ENCODE measurements around the gene HOXA4. TPM values are rescaled to one million over a fixed set of nuclear protein-coding genes. Genes with fewer than 3 reads are reported as not detected.

HOXA4 gene
- total RNA-seq, 2 experiments from 2014 or later, result not detected

DNA sequence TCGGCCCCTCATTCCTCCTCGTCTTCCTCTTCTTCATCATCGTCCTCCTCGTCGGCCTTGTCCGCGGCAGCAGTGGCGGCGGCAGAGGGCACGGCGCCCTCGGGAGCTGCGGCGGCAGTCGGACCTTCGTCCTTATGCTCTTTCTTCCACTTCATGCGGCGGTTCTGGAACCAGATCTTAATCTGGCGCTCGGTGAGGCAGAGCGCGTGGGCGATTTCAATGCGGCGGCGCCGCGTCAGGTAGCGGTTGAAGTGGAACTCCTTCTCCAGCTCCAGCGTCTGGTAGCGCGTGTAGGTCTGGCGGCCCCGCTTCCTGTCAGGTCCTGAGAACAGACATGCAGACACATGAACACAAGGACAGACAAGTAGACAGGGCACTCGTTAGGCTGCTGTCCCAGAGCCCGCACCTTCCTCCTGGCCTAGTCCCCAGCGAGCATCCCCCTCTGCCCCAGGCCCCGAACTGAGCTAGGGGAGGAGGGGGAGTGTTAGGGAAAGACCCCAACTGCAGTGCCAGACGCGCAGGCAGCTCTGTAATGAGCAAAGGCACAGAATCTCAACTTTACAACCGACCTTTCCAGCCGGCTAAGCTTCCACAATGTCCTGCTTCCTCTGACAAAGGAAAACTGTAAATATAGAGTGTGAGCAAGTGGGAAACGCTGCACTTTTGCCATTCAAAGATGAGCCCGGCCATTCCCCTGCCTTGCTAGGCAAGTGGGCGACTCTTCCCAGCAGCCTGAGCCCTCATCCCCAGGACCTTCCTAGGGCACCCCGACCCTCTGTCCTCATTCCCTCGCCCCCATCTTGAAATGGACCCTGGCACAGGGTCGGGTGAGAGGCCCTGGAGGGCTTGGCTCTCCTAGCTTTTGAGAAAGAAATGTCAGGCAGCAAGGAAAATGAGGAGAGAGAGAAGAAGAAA, 24.6 kb upstream of the HOXA4 start:
- Mint-ChIP-seq H3K27ac (peak overlapping the region; percentile 71), H3K4me1 (ENCODE audit: low read depth) (peaks cover 77% of the 10 kb centered on the region), H3K9me3 (no peaks in the 10 kb centered on the region), H3K36me3 (ENCODE audit: low read depth) (no peaks in the 10 kb centered on the region), H3K27me3 (peaks cover 100% of the 10 kb centered on the region), H3K4me3 (peak overlapping the region; percentile 63)
- peaks cover 93 to 97% of the 10 kb centered on the region in 2 experiments for H3K27me3 ChIP-seq (ENCODE audit: control insufficient read depth in 1 of 2, insufficient read depth in 2 of 2, low read length in 2 of 2)
- no peak overlapping the region for H3K4me3 ChIP-seq (ENCODE audit: low read length)
- H3K4me1 ChIP-seq (ENCODE audit: insufficient read depth, low read length), result peaks cover 72% of the 10 kb centered on the region
- H3K9me3 ChIP-seq (ENCODE audit: control insufficient read depth in 1 of 2, insufficient read depth in 1 of 2, low read length in 2 of 2), result peaks cover 0 to 74% of the 10 kb centered on the region in 2 experiments
- TF ChIP-seq, protein P1, sequence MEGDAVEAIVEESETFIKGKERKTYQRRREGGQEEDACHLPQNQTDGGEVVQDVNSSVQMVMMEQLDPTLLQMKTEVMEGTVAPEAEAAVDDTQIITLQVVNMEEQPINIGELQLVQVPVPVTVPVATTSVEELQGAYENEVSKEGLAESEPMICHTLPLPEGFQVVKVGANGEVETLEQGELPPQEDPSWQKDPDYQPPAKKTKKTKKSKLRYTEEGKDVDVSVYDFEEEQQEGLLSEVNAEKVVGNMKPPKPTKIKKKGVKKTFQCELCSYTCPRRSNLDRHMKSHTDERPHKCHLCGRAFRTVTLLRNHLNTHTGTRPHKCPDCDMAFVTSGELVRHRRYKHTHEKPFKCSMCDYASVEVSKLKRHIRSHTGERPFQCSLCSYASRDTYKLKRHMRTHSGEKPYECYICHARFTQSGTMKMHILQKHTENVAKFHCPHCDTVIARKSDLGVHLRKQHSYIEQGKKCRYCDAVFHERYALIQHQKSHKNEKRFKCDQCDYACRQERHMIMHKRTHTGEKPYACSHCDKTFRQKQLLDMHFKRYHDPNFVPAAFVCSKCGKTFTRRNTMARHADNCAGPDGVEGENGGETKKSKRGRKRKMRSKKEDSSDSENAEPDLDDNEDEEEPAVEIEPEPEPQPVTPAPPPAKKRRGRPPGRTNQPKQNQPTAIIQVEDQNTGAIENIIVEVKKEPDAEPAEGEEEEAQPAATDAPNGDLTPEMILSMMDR (IDR thresholded peaks at IDR 0.05), result no peak
- H3K36me3 ChIP-seq (ENCODE audit: insufficient read depth, low read length), result no peaks in the 10 kb centered on the region
- ChIA-PET CTCF (no interaction called here), POLR2A (no interaction called here)
- DNase-seq (peak in 4 of 14 experiments; percentile 48 to 61 (median 52)), ATAC-seq (ENCODE audit: poor library complexity) (no peak)
- no peak overlapping the region for H3K27ac ChIP-seq (ENCODE audit: low read depth in 1 of 2, low read length in 2 of 2)
- intact Hi-C loops (cut with DNase I, micrococcal nuclease), result loop anchor here (5.0 kb wide), 3 partner anchors 32 to 953 kb away; partner anchors contain the start of genes CBX3 (in 1 of the 2), HNRNPA2B1 (in 1 of the 2) and HOXA11 (in 1 of the 2)

DNA sequence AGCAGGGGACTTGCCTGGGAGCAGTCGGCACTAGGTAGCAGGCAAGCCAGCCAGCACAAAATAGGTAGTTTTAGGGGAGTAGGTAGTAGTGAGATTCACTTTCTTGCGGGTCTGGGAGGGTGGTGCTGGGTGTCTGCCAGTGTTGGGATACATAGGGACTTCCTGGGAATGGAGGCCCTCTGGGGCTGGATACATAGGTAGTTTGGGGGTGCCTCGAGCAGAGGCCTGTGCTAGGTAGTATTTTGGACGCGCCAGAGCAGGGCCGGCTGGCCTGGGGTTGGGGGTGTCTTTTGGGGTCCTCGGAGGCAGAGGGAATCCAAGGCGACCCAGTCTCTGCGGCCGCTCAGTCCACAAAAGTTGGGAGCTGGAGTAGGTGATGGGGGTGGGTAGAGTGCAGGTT, 23.8 kb upstream of the HOXA4 start:
- Histone ChIP-seq H3K27me3 (ENCODE audit: control insufficient read depth in 1 of 2, insufficient read depth in 2 of 2, low read length in 2 of 2) (peaks cover 91 to 97% of the 10 kb centered on the region in 2 experiments), H3K4me3 (ENCODE audit: low read length) (no peak overlapping the region), H3K27ac (ENCODE audit: low read depth in 1 of 2, low read length in 2 of 2) (no peak overlapping the region), H3K9me3 (ENCODE audit: control insufficient read depth in 1 of 2, insufficient read depth in 1 of 2, low read length in 2 of 2) (peaks cover 0 to 72% of the 10 kb centered on the region in 2 experiments), H3K4me1 (ENCODE audit: insufficient read depth, low read length) (peaks cover 70% of the 10 kb centered on the region), H3K36me3 (ENCODE audit: insufficient read depth, low read length) (no peaks in the 10 kb centered on the region)
- DNase-seq (peak in 1 of 14 experiments; percentile 31), ATAC-seq (ENCODE audit: poor library complexity) (no peak)
- intact Hi-C loops (cut with DNase I, micrococcal nuclease), result loop anchor here (5.0 kb wide), 2 partner anchors 33 to 43 kb away; partner anchors contain the start of gene HOXA11 (in 1 of the 2)
- H3K4me1 Mint-ChIP-seq (ENCODE audit: low read depth), result peaks cover 71% of the 10 kb centered on the region
- H3K9me3 Mint-ChIP-seq, result no peaks in the 10 kb centered on the region
- ChIA-PET CTCF (no interaction called here), POLR2A (no interaction called here)
- peak overlapping the region; percentile 8 for H3K4me3 Mint-ChIP-seq
- no peaks in the 10 kb centered on the region for H3K36me3 Mint-ChIP-seq (ENCODE audit: low read depth)
- TF ChIP-seq, protein P1 (IDR thresholded peaks at IDR 0.05), result no peak
- H3K27ac Mint-ChIP-seq, result peak overlapping the region; percentile 71
- peaks cover 100% of the 10 kb centered on the region for H3K27me3 Mint-ChIP-seq

DNA sequence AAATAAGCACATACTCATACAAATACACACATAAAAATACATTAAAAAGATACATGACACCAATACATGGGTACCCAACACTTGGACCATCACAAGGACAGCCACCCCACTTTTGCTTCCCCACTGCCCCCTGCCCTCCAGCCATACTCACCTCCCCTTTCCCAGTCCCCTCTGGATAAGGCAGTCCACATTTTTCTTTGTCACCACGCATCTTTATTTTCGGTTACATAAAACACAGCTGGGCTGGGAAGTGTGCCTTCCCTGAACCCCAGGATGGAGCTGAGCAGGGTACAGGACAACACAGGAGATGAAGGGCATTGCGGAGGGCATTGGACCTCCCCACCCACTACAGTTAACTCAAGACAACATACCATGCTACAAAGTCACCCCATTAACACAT, 23.0 kb upstream of the HOXA4 start:
- peak overlapping the region; percentile 1 for H3K4me3 Mint-ChIP-seq
- ChIA-PET POLR2A (no interaction called here), CTCF (no interaction called here)
- no peaks in the 10 kb centered on the region for H3K36me3 Mint-ChIP-seq (ENCODE audit: low read depth)
- H3K36me3 ChIP-seq (ENCODE audit: insufficient read depth, low read length), result no peaks in the 10 kb centered on the region
- H3K27ac ChIP-seq (ENCODE audit: low read depth in 1 of 2, low read length in 2 of 2), result no peak overlapping the region
- peaks cover 91 to 97% of the 10 kb centered on the region in 2 experiments for H3K27me3 ChIP-seq (ENCODE audit: control insufficient read depth in 1 of 2, insufficient read depth in 2 of 2, low read length in 2 of 2)
- TF ChIP-seq, protein P1 (IDR thresholded peaks at IDR 0.05), result no peak
- no peak for DNase-seq
- intact Hi-C loops (cut with DNase I, micrococcal nuclease), result loop anchor here (5.0 kb wide), 2 partner anchors 34 to 44 kb away; partner anchors contain the start of gene HOXA11 (in 1 of the 2)
- no peak for ATAC-seq (ENCODE audit: poor library complexity)
- H3K27ac Mint-ChIP-seq, result no peak overlapping the region
- H3K4me3 ChIP-seq (ENCODE audit: low read length), result no peak overlapping the region
- peaks cover 0 to 71% of the 10 kb centered on the region in 2 experiments for H3K9me3 ChIP-seq (ENCODE audit: control insufficient read depth in 1 of 2, insufficient read depth in 1 of 2, low read length in 2 of 2)
- peaks cover 100% of the 10 kb centered on the region for H3K27me3 Mint-ChIP-seq
- peaks cover 68% of the 10 kb centered on the region for H3K4me1 Mint-ChIP-seq (ENCODE audit: low read depth)
- peaks cover 66% of the 10 kb centered on the region for H3K4me1 ChIP-seq (ENCODE audit: insufficient read depth, low read length)
- H3K9me3 Mint-ChIP-seq, result no peaks in the 10 kb centered on the region

Measured in CD4-positive, alpha-beta T cell (primary cell).